Small intestine (tissue), 7 donors: Measurements from ENCODE around the gene NEU1. TPM values are rescaled to one million over a fixed set of nuclear protein-coding genes. Genes with fewer than 3 reads are reported as not detected.
"Not testable (repeated sequence)": the region's sequence is repeated elsewhere in the genome, so short reads cannot be mapped to it uniquely, and the experiment has no call there.

Experiments
- DNase-seq, 2 donors: peaks; one replicate each; pipeline versions ENCODE4 v3.0.0 to v3.0.0-alpha.2; 2013
- FAIRE-seq: peaks from 2 replicates; lab custom pipeline; 2012; peaks lifted over from hg19 to GRCh38; lab: Jason Lieb, UNC
- H3K27ac ChIP-seq, 3 donors: one replicate each; pipeline ENCODE4 v1.5.1; 2013; ENCODE audit warnings: low read length in 2 of 3, mild to moderate bottlenecking in 2 of 3, control low read depth in 1 of 3, inconsistent platforms in 1 of 3, low read depth in 1 of 3, moderate library complexity in 1 of 3
- H3K27me3 ChIP-seq, 3 donors: one replicate each; pipeline ENCODE4 v1.6.1; 2013; ENCODE audit warnings: low read length in 3 of 3, inconsistent platforms in 1 of 3; ENCODE audit not compliant: control insufficient read depth in 3 of 3, insufficient read depth in 3 of 3
- H3K36me3 ChIP-seq, 3 donors: one replicate each; pipeline ENCODE4 v1.6.1; 2013; ENCODE audit warnings: low read length in 3 of 3, inconsistent platforms in 1 of 3, low read depth in 1 of 3, mild to moderate bottlenecking in 1 of 3, moderate library complexity in 1 of 3; ENCODE audit not compliant: control insufficient read depth in 3 of 3, insufficient read depth in 2 of 3
- H3K4me1 ChIP-seq, 3 donors: one replicate each; pipeline ENCODE4 v1.6.1; 2013; ENCODE audit warnings: low read length in 2 of 3, inconsistent platforms in 1 of 3, low read depth in 1 of 3, mild to moderate bottlenecking in 1 of 3, moderate library complexity in 1 of 3; ENCODE audit not compliant: control insufficient read depth in 3 of 3, insufficient read depth in 2 of 3
- H3K4me3 ChIP-seq, 3 donors: one replicate each; pipeline ENCODE4 v1.5.1; 2013; ENCODE audit warnings: low read length in 3 of 3, control low read depth in 1 of 3, inconsistent platforms in 1 of 3, low read depth in 1 of 3, mild to moderate bottlenecking in 1 of 3, moderate library complexity in 1 of 3
- H3K9me3 ChIP-seq, 2 donors: one replicate each; pipeline ENCODE4 v1.6.1; 2013; ENCODE audit warnings: low read depth in 1 of 2, low read length in 1 of 2; ENCODE audit not compliant: control insufficient read depth in 2 of 2, insufficient read depth in 1 of 2
- WGBS, 3 donors: extraction: QIAGEN DNeasy Blood & Tissue Kit; methylation state at CpG; one replicate each; pipeline ENCODE4 v1.1.7; 2013; 5-methylcytosine and 5-hydroxymethylcytosine counted together
- polyA plus RNA-seq, 4 donors: library from polyadenylated mRNA; stranded (reverse) in 3 of 4; unstranded in 1 of 4; fragments of 200-250 nt in 3 of 4; fragments of 120-200 nt in 1 of 4; gene quantifications; one replicate each; pipeline versions ENCODE4 v1.2.1 to v1.2.3, GENCODE V29; 2013
- donor health status: healthy with polysubstance abuse.
- donor health status: control.
- donor health status: control.
- donor health status: Bipolar disorder and iron deficiency.
- donor health status: healthy.

Gene NEU1
- polyA plus RNA-seq, 4 donors = 24.8 to 466 (median 37.4) TPM

- H3K36me3 ChIP-seq = peaks cover 0 to 49% (median 4%) of the 10 kb centered on the region in 3 donors
- not testable (repeated sequence) for FAIRE-seq, H3K27me3 ChIP-seq, H3K4me1 ChIP-seq, DNase-seq, H3K9me3 ChIP-seq, H3K27ac ChIP-seq, H3K4me3 ChIP-seq
- 91 to 92% (median 92%) methylated on average over 8 of the region's 8 CpGs for WGBS, 3 donors
Observed at GRCh38 chr6:31857774-31858173, 4.8 kb downstream of the NEU1 start.

- not testable (repeated sequence) for H3K9me3 ChIP-seq, H3K27ac ChIP-seq
Observed at GRCh38 chr6:31851980-31852718, 10.5 kb downstream of the NEU1 start.

GRCh38 chr6:31851485-31851832 is 11.2 kb downstream of the NEU1 start:
- peak overlapping the region in 1 of 3 donors; percentile 44 for H3K27ac ChIP-seq
- FAIRE-seq (no peak), DNase-seq (peak in 1 of 2 donors; percentile 33)
- no peaks in the 10 kb centered on the region for H3K27me3 ChIP-seq
- H3K4me1 ChIP-seq = peaks cover 0 to 21% (median 0%) of the 10 kb centered on the region in 3 donors
- peaks cover 0 to 6% (median 0%) of the 10 kb centered on the region in 3 donors for H3K36me3 ChIP-seq
- H3K4me3 ChIP-seq = no peak overlapping the region
- peaks cover 0 to 4% of the 10 kb centered on the region in 2 donors for H3K9me3 ChIP-seq
- WGBS, 3 donors = 10 to 62% (median 41%) methylated on average over 2 of the region's 2 CpGs

More at GRCh38 chr6:31851980-31852718, 10.5 kb downstream of the NEU1 start:
- not testable (repeated sequence) for H3K27me3 ChIP-seq, DNase-seq, FAIRE-seq, H3K4me3 ChIP-seq, H3K36me3 ChIP-seq
- 90 to 94% (median 91%) methylated on average over 22 to 35 of the region's 35 CpGs for WGBS, 3 donors
- peaks cover 0 to 18% (median 0%) of the 10 kb centered on the region in 3 donors for H3K4me1 ChIP-seq

- no peak for FAIRE-seq
- H3K27ac ChIP-seq = peak overlapping the region in 1 of 3 donors; percentile 44
- WGBS, 3 donors = 94 to 98% (median 98%) methylated on average over 2 of the region's 2 CpGs
- H3K36me3 ChIP-seq = peaks cover 0 to 6% (median 0%) of the 10 kb centered on the region in 3 donors
- H3K9me3 ChIP-seq = peaks cover 0 to 4% of the 10 kb centered on the region in 2 donors
- no peak overlapping the region for H3K4me3 ChIP-seq
- peaks cover 0 to 21% (median 0%) of the 10 kb centered on the region in 3 donors for H3K4me1 ChIP-seq
- no peak for DNase-seq
- no peaks in the 10 kb centered on the region for H3K27me3 ChIP-seq
Observed at GRCh38 chr6:31850765-31851484, 11.7 kb downstream of the NEU1 start.

GRCh38 chr6:31847276-31847978 is 15.2 kb downstream of the NEU1 start:
- H3K36me3 ChIP-seq = peaks cover 0 to 3% (median 2%) of the 10 kb centered on the region in 3 donors
- H3K27me3 ChIP-seq = no peaks in the 10 kb centered on the region
- peak overlapping the region in 1 of 3 donors; percentile 51 for H3K27ac ChIP-seq
- no peak for FAIRE-seq
- H3K4me1 ChIP-seq = peaks cover 0 to 21% (median 0%) of the 10 kb centered on the region in 3 donors
- H3K9me3 ChIP-seq = no peaks in the 10 kb centered on the region
- WGBS, 3 donors = 71 to 87% (median 78%) methylated on average over 2 of the region's 2 CpGs
- peak in 1 of 2 donors; percentile 85 for DNase-seq
- H3K4me3 ChIP-seq = no peak overlapping the region

- WGBS, 3 donors = 88 to 98% (median 97%) methylated on average over 3 of the region's 3 CpGs
- no peak for FAIRE-seq
- peaks cover 0 to 26% (median 6%) of the 10 kb centered on the region in 3 donors for H3K36me3 ChIP-seq
- no peak for DNase-seq
- H3K27ac ChIP-seq = no peak overlapping the region
- H3K9me3 ChIP-seq = no peaks in the 10 kb centered on the region
- H3K4me3 ChIP-seq = no peak overlapping the region
- peaks cover 0 to 12% (median 0%) of the 10 kb centered on the region in 3 donors for H3K4me1 ChIP-seq
- H3K27me3 ChIP-seq = no peaks in the 10 kb centered on the region
Observed at GRCh38 chr6:31844507-31844906, 18.1 kb downstream of the NEU1 start.

GRCh38 chr6:31842053-31842452 is 20.6 kb downstream of the NEU1 start:
- DNase-seq (no peak), FAIRE-seq (no peak)
- no peak overlapping the region for H3K27ac ChIP-seq
- peaks cover 4 to 15% (median 5%) of the 10 kb centered on the region in 3 donors for H3K4me1 ChIP-seq
- H3K27me3 ChIP-seq = no peaks in the 10 kb centered on the region
- H3K36me3 ChIP-seq = peaks cover 10 to 47% (median 17%) of the 10 kb centered on the region in 3 donors
- H3K4me3 ChIP-seq = no peak overlapping the region
- 46 to 70% (median 51%) methylated on average over 8 to 9 of the region's 9 CpGs for WGBS, 3 donors
- H3K9me3 ChIP-seq = no peaks in the 10 kb centered on the region

- not testable (repeated sequence) for DNase-seq, H3K4me3 ChIP-seq, H3K27ac ChIP-seq, FAIRE-seq, H3K27me3 ChIP-seq, H3K9me3 ChIP-seq
- peaks cover 11 to 52% (median 17%) of the 10 kb centered on the region in 3 donors for H3K36me3 ChIP-seq
- whole genome bisulfite sequencing, 3 donors = 81 to 86% (median 84%) methylated on average over 8 of the region's 8 CpGs
- peaks cover 4 to 24% (median 11%) of the 10 kb centered on the region in 3 donors for H3K4me1 ChIP-seq
Observed at GRCh38 chr6:31839779-31840126, 22.9 kb downstream of the NEU1 start.
